Peyer's patch (tissue), 4 donors: ENCODE results near the gene TAMALIN.

Source experiments
- CTCF ChIP-seq, 6 experiments: fragments of 450-650 bp in 4 of 6; fragments of 200-600 bp in 2 of 6; sonication (generic) in 1 of 6; IDR thresholded peaks; one replicate each; pipeline ENCODE4 v1.5.1; 2017 to 2019; ENCODE audit warnings: antibody characterized with exemption in 6 of 6, mild to moderate bottlenecking in 3 of 6, moderate library complexity in 1 of 6
- POLR2A ChIP-seq, 2 donors: fragments of 450-650 bp; IDR thresholded peaks; one replicate each; pipeline ENCODE4 v1.5.1; 2017; ENCODE audit warnings: antibody characterized with exemption in 2 of 2, mild to moderate bottlenecking in 2 of 2, moderate library complexity in 2 of 2

DNA sequence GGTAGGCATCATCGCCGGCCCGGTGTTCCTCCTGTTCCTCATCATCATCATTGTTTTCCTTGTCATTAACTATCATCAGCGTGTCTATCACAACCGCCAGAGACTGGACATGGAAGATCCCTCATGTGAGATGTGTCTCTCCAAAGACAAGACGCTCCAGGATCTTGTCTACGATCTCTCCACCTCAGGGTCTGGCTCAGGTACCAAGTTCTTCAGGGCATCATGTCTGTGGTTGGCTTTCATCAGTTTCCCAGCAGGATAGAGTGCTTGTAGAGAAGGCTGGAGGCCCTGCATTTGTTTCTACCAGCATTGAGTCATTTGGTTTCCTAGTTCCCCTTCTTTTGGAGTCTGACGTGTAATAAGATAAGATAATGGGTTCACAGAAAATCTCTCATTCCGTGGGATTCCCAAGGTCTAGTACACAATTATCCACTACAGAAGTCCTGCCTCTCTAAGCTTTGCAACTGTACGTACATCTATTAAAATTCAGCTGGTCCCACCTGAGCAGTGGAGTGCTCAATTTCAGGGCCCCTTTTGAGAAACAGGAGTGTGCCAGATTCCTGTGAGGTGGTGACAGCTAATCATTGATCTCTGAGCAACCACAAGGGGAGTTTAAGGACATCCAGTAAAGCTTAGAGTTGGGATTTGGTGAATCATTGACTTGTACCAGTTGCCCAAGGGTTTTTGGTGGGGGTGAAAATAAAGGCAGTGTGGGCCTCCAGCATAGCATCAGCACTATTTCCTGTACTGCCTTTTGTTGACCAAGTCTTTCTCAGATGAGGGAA, 30.2 kb upstream of the TAMALIN start:
- TF ChIP-seq POLR2A (IDR thresholded peaks at IDR 0.05) (no peak), CTCF (IDR thresholded peaks at IDR 0.05) (no peak)
